Myocyte (in vitro differentiated cells): ENCODE measurements around the gene C6orf132. TPM values are rescaled to one million over a fixed set of nuclear protein-coding genes. Genes with fewer than 3 reads are reported as not detected.
"Not testable (repeated sequence)": the region's sequence is repeated elsewhere in the genome, so short reads cannot be mapped to it uniquely, and the experiment has no call there.

Experiments
- DNase-seq: peaks from one replicate; pipeline ENCODE4 v3.0.0-alpha.2; 2012; ENCODE audit warnings: low read depth
- total RNA-seq: library from RNA; depleted of rRNA; stranded (reverse); fragments of >200 nt; gene quantifications from 2 replicates; pipeline ENCODE4 v1.2.3, GENCODE V29; 2014

Gene C6orf132
- total RNA-seq, 1 donor from 2014 or later: 0.16 TPM

DNA sequence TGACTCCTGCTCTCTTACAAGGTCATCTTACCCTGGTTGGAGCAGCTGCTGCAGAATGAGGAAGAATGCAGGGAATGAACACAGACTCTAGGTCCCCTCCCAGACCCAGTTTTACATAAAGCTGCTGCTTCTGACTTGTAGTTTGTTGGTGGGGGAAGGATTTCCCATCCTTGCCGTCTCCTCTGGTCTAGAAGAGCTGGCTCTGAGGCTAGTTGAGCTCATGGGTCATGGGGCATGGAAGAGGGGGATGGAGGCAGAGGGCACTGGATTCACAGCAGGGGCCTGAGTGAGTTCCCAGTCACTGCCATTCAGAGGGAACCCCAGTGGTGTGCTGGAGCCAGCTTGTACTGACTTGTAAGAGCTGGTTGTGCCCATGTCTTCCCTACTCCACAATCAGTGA, 21.6 kb upstream of the C6orf132 start:
- DNase-seq: peak; percentile 47

DNA sequence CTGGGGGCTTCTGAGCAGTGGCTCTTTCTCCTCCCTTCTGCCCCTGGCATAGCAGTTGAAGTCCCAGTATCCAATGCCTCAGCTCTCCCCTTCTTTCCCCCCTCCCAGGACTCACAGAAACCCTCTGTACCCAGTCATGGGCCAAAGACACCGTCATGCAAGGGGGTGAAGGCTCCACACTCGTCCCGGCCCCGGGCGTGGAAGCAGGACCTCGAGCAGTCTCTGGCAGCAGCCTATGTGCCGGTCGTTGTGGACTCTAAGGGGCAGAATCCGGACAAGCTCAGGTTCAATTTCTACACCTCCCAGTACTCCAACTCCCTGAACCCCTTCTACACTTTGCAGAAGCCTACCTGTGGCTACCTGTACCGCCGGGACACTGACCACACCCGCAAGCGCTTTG, 20.4 kb upstream of the C6orf132 start:
- DNase-seq: no peak

DNA sequence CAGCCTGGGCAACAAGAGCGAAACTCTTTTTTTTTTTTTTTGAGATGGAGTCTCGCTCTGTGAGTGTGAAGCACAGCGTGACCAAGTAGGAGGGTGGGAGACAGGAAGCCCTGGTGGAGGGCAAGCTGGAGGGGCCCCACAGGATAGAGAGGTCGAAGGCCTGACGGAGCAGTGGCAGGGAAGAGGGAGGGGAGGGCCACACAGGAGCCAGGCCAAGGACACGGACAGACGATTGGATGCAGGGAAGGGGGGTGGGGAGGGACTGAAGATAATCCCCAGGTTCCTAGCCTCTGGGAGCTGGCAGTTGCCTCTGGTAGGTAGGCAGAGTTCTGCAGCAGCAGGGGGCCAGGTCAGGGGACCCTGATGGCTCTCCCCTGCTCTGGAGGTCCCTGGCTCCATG, 20.0 kb upstream of the C6orf132 start:
- DNase-seq: no peak

DNA sequence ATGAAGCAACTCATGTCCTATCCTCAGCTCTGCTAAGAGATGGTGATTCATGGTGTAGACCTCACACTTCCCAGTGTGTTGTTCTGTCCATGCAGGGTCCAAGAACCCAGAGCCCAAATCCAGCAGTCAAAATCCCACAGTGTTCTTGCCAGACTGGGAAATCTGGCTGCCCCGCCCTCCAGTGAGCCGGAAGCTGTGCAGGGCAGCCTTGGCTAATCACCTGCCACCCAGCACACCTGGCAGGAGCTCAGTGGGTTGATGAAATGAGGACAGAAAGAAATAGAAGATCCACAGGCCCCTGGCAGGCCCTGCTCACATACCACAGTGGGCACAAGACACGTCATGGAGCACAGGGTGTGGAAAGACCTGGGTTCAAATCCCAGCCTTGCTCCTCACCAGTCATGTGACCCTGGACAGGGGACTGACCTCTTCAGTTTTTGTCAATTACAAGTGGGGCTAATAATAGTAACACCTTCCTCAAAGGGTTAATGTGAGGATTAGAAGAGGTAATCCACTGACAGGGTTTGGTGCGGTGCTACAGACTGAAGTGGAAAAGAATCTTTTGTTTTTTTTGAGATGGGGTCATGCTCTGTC, 17.1 kb upstream of the C6orf132 start:
- no peak for DNase-seq

DNA sequence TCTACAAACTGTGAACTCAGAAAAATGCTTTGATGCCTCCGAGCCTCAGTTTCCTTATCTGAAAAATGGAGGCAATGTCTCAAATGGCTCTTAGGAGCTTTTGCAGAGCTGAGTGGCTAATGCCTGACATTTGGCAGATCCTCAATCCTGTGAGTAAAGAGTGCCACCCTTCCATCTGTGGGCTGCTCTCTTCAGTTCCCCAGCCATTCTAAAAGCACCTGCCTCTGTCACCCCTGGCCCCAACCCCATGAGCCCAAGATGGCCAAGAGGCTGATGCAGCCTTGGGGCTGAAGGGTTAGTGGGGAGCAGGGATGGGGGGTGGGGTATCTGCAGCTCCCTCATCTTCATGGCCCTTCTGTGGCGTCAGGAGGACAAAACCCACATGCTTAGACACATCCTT, 16.2 kb upstream of the C6orf132 start:
- peak; percentile 82 for DNase-seq

DNA sequence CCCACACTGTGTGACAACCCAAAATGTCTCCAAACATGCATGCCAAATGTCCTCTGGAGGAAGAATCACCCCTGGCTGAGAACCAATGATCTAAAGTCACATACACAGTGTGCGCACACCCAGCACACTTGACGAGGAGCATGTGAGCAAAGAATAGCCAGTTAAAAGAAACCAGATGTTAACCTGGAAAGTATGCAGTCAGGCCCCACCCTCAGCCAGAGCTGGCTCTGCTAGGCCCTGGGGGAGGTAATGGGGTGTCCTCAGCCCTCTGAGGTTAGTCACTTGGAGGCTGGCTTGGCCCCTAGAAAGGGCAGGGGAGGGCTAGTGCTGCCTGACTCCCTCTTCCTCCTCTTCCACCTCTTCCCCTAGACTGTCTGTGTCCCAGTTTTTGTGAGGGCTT, 15.6 kb upstream of the C6orf132 start:
- DNase-seq: no peak

DNA sequence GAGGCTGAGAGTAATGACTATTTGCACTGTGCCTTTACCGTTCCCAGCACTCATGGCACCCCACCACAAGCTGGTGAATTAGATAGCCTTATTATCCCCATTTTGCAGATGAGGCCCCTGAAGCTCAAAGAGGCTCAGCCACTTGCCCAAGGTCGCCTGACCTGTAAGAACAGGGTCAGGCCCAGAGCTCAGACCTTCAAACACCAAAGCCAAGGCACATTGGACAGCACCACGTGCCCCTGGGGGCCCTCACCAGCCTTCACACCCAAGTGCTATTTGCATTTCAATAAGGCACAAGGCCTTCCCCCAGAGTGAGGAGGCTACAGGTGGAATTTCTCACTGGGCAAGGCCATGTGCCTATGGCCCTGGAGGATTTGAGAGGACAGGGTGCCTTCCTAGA, 14.2 kb upstream of the C6orf132 start:
- DNase-seq: no peak

DNA sequence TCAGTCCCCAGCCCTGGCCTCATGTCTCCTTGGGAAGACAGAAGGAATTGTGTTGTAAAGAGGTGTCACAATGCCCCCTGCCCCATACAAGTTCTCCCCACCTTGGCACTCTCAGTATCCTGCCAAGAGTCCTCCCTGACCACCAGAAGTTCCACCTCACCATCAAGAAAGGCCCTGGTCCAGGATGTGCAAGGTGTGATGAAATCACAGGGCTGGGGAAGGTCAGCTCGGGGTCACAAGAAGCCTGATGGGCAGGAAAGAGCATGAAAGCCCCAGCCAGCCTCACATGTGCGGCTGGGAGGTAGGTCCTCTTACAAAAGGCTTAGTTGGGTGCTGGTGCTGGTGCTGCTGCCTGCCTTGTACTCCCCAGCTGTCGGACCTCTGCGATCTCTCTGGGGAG, 12.9 kb upstream of the C6orf132 start:
- no peak for DNase-seq

DNA sequence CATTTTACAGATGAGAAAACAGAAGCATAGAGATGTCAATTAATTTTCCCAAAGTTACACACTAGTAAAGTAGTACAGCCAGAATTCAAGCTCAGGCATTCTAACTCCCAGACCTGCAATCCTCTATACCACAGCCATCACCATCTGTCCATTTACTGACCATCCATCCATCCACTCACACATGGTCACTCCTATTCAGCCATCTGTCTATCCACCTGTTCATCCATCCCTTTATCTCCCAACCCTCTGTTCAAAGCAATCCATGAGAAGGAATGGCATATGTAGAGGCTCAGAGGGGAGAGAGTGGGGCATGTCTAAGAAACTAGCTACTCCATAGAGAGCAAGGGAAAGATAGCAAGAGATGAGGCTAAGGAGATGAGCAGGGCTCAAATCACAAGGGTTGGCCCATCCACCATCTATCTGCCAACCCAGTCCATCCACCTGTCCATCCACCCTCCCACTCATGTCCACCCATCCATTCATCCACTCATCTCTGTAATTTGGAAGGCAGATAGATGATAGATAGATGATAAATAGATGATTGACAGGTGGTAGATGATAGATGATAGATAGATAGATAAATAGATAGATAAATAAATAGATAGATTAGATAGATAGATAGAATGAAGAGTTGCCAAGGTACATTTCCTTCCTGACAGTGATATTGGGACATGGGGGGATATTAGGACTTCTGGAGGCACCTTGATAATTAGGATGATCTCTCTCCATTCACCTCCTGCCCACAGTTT, 12.2 kb upstream of the C6orf132 start:
- DNase-seq: peak; percentile 57

DNA sequence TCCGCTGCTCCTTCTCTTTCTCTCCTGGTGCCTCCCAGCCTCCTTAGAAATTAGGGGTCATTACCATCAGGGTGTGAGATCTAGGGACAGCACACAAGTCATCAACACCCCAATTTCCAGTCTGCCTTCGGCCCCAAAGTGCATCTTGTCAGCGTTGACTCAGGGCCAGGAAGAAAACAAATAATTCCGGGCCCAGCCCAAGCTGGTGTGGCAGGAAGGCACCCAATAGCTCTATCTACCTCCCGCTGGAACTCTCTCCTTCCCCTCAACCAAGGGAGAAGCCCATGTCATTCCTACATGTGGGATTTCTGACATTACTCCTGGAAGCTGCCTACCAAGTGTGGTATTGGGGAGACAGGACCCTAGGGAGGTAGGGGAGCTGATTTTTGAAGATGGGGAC, 11.5 kb upstream of the C6orf132 start:
- no peak for DNase-seq

DNA sequence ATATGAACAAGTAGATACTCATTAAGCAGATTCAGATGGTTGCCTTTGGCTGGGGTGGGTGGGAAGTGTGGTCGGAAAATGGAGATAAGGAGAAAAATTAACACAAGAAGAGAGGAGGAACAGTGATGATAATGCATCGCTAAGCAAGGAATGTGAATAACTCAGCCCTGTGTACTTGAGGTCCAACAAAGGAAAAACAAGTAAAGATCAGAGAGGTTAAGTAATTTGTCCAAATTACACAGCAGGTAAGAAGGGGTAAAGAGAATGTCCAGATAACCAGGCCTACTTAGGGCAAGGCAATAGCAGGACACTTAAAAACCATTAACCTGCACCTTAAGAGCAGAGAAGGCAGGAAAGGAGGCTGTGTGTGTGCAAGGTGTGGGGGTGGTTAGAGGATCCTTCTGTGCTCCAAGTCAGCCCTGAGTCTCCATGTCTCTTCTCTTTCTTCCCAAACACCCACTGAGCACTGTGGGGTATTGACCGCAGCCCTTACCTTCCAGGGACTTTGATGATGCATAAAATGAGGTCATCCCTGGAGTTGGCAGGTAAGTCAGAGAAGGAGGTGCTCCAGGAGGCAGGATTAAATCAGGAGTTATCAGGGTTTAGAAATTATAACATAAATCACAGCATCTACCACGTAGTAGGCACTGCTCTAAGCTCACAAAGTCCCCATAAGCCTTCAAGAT, 10.3 kb upstream of the C6orf132 start:
- not testable (repeated sequence) for DNase-seq

DNA sequence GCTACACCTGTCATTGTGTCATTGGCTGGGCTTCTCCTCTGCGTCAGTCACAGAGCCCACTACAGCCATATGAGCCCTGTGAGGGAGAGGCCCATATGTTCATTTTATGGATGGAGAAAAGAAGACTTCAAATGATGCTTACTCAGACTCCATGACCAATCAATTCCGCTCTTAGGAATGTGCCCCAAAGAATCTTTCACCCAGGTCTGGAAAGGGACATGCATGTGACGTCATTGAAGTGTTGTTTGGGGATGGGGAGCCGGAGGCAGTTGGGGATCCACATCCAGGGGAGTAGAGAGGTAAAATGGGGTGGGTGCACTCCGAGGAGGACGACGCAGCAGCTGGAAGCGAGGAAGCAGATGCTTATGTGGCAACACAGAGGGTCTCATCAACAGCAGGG, 9.6 kb upstream of the C6orf132 start:
- no peak for DNase-seq

DNA sequence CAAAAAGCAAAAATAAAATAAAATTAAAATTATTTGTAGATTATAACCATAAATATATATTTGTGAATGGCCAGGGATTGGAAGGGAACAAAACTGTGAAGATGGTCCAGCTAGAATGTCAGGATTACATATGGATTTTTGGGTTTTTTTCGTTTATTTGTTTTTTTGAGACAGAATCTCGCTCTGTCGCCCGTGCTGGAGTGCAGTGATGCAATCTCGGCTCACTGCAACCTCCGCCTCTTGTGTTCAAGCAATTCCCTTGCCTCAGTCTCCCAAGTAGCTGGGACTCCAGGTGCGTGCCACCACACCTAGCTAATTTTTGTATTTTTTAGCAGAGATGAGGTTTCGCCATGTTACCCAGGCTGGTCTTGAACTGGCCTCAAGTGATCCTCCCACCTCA, 7.8 kb upstream of the C6orf132 start:
- DNase-seq: no peak

DNA sequence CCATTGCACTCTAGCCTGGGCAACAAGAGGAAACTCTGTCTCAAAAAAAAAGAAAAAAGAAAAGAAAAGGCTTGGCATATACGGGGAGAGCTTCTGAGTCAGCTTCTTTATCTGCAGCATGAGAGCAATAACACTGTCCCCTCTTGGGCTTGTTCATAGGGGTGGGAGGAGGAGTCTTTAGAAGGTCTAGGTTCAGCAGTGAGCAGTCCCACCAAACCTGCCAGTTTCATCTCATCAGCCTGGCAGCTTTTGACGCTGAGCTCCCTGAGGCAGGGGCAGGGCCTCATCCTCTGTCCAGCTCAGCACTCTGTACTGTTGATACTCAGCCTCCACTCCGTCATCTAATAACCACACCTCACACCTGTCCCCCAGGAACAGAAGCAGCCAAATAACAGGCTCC, 5.6 kb upstream of the C6orf132 start:
- no peak for DNase-seq

DNA sequence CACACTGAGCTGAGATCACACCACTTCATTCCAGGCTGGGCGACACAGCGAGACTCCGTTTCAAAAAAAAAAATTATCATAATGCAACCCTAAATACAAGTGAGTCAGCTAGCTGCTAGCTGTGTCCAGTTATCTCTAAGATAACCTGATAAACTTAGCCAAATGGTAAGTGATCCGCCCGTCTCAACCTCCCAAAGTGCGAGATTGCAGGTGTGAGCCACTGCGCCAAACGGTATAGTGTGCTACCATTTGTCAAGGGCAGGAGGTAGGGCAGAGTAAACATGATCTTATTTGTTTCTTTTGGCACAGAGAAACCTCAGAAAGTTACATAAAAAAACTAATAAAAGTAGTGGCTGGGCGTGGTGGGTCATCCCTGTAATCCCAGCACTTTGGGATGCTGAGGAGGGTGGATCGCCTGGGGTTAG, 4.7 kb upstream of the C6orf132 start:
- DNase-seq: no peak

DNA sequence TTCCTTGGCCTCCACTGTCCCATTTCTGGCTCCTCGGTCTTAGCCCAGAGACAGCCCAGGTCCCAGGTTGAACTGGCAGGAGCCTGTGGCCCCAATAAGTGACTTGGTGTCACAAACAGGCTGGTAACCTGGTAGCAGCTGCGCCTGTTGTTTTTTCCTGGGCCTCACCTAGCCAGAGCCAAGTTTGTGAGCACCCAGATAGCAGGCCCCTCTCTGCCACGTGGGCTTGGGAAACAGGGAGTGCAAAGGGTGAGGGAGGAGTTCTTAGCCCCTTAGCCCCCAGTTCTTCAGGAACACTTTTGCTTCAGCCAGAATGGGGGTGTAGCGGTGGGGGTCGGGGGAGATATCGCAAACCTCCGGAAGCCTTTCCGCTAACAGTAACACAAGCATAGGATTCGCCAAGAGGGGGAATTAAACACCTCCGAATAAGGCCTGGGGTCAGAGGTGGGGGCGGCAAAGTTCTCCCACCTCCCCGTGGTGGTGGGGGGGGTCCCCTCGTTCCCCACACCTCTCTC, 760 bp downstream of the C6orf132 start:
- no peak for DNase-seq

DNA sequence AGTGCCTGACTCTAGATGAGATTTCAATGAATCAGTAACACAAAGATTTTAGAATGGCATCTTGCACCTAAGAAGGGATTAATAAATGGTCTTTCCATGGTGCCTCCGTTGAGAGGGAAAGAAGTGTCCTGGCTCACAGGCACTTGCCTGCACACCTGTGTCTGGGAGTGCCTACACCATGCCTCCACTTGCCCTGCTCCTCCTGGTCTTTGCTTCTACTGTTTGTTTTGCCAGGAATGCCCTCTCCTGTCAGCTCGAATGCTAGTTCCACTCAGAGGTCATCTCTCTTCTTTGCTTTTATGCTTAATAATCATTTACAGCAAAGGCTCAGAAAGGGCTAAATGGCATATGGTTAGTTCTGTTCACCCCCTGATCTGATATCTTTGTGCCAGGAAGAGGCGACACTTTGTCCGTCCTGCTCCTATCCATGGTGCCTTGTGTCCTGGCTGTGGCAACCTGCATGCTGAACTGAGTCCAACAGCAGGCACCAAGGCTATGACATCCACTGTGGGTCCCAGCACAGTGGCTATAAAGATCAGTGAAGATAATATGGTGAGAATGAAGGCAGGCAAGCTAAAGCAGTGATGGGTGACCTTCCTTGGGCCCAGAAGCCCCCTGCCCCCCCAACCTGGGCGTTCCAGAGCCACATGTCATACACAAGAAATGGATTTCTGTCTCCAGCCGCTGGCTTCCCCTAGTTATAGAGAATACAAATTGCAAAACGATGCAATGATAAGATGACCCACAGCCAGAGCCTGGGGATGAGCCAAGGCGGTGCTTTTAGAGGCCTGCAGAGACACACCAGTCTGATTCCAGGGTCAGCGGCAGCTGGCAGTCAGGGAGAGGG, 1.4 kb downstream of the C6orf132 start:
- no peak for DNase-seq

DNA sequence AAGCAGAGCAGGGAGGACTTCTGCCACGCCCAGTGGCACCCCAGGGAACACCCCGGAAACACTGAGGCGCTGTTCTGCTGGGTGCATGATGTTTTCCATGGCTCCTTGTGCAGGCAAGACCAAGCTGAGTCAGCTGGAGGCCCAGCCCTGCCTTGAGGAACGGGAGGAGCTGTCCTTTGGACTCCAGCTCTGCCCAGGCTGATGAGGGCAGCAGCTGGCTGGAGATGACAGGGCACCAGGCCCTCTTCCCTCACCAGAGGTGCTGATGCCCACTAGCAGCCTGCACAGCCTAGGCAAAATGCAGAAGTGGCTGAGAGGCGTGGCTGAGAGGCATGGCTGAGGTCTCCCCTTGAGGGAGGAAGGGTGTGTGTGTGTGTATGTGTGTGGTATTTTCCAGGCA, 2.4 kb downstream of the C6orf132 start:
- peak; percentile 74 for DNase-seq

DNA sequence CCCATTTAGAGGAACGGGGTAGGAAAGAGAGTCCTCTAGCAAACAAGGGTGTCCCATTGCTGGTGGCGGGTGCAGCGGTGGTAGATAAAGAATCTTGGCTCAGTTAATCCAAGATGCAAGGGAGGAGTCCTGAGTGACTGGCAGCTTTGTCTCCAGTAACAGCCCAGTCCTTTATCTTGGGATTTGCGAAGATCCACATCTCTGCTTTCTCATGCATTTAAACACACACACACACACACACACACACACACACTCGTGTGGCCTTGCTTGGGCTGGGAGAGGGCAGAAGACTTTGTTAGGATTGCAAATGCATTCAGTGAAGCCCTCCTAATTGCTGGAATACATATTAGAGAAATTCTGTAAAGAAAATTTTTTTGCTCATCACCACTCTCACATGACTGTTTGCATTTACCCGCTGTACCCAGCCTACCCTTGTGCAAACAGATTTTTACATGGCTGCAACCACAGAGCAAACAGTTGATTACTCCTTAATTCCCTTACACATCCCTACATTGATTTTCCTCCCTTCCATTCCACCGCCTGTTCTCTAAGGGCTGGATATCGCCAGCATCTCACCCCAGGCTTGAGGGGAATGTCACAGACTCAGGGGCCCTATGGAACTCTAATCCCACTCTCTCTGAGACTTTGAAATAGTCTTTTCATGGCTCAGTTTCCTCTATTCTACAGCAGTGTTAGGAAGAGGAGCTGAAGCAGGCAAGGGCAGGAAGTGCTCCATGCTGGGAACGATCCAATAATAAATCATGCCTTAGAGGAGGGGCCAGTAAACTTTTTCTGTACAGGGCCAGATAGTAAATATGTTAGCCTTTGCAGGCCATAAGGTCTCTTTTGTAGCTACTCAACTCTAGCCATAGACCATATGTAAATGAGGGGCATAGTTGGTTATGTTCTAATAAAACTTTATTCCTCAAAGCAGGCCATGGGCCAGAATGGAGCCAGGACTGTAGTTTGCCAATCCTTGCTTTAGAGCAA, 3.5 kb downstream of the C6orf132 start:
- no peak for DNase-seq

DNA sequence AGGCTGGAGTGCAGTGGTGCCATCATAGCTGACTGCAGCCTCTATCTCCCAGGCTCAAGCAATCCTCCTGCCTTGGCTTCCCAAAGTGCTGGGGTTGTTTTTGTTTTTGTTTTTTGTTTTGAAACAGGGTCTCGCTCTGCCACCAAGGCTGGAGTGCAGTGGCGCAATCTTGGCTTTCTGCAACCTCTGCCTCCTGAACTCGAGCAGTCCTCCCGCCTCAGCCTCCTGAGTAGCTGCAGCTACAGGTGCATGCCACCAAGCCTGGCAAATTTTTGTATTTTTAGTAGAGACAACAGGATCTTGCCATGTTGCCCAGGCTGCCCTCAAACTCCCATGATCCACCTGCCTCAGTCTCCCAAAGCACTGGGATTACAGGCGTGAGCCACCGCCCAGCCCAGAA, 4.2 kb downstream of the C6orf132 start:
- DNase-seq: no peak
